GM23338 (cell line): ENCODE data around the gene NBDY. TPM values are rescaled to one million over a fixed set of nuclear protein-coding genes. Genes with fewer than 3 reads are reported as not detected.

Experiments used
- ATAC-seq: fragments of 200-7000 bp; cut with Tn5 transposase; 3 replicates; pipeline ENCODE4 v1.9.1; 2020
- DNase-seq: peaks from one replicate; pipeline ENCODE4 v3.0.0-alpha.2; 2015; ENCODE audit warnings: low spot score
- H2AFZ ChIP-seq: fragments of 200-600 bp; sonication (generic); 2 replicates; pipeline ENCODE4 v1.8.0; 2016; ENCODE audit warnings: antibody characterized with exemption, mild to moderate bottlenecking, moderate library complexity
- H3F3A ChIP-seq: fragments of 200-600 bp; sonication (generic); replicated peaks from 2 replicates; pipeline ENCODE4 v1.8.0; 2017; ENCODE audit warnings: antibody characterized with exemption, mixed run types, low read depth
- H3K27ac ChIP-seq: fragments of 200-600 bp; sonication (generic); 2 replicates; pipeline ENCODE4 v1.6.1; 2016; ENCODE audit warnings: low read depth
- H3K27me3 ChIP-seq: fragments of 200-600 bp; sonication (generic); 2 replicates; pipeline ENCODE4 v1.8.0; 2016; ENCODE audit warnings: mild to moderate bottlenecking, mixed run types, moderate library complexity; ENCODE audit not compliant: insufficient read depth
- H3K36me3 ChIP-seq: fragments of 200-600 bp; sonication (generic); 2 replicates; pipeline ENCODE4 v1.8.0; 2016; ENCODE audit warnings: mild to moderate bottlenecking; ENCODE audit not compliant: insufficient read depth
- H3K4me1 ChIP-seq: fragments of 200-600 bp; sonication (generic); 2 replicates; pipeline ENCODE4 v1.8.0; 2016; ENCODE audit warnings: mild to moderate bottlenecking, moderate library complexity; ENCODE audit not compliant: insufficient read depth
- H3K4me2 ChIP-seq: fragments of 200-600 bp; sonication (generic); 2 replicates; pipeline ENCODE4 v1.7.1; 2017; ENCODE audit warnings: mixed run types
- H3K4me3 ChIP-seq: fragments of 200-600 bp; sonication (generic); 2 replicates; pipeline ENCODE4 v1.6.1; 2016; ENCODE audit warnings: mixed run types
- H3K79me2 ChIP-seq: fragments of 200-600 bp; sonication (generic); replicated peaks from 2 replicates; pipeline ENCODE4 v1.8.0; 2017; ENCODE audit warnings: mild to moderate bottlenecking; ENCODE audit not compliant: insufficient read depth
- H3K9me2 ChIP-seq: fragments of 200-600 bp; sonication (generic); 2 replicates; pipeline ENCODE4 v1.8.0; 2017; ENCODE audit not compliant: insufficient read depth
- H4K20me1 ChIP-seq: fragments of 200-600 bp; sonication (generic); replicated peaks from 2 replicates; pipeline ENCODE4 v1.8.0; 2017; ENCODE audit warnings: mild to moderate bottlenecking; ENCODE audit not compliant: insufficient read depth
- H3K27ac Mint-ChIP-seq: 2 replicates; pipeline ENCODE4 v1.8.0; 2020; ENCODE audit warnings: inconsistent platforms, mild to moderate bottlenecking, moderate library complexity, mixed read lengths
- H3K27me3 Mint-ChIP-seq: 3 replicates; pipeline ENCODE4 v1.8.0; 2022; ENCODE audit warnings: low read depth, mild to moderate bottlenecking, moderate library complexity, mixed read lengths, inconsistent platforms; ENCODE audit not compliant: insufficient read depth, poor library complexity
- H3K36me3 Mint-ChIP-seq: 3 replicates; pipeline ENCODE4 v1.8.0; 2021; ENCODE audit warnings: low read depth, mild to moderate bottlenecking, inconsistent platforms, moderate library complexity, mixed read lengths
- H3K4me1 Mint-ChIP-seq: 3 replicates; pipeline ENCODE4 v1.8.0; 2020; ENCODE audit warnings: mild to moderate bottlenecking, inconsistent platforms, mixed read lengths
- H3K4me3 Mint-ChIP-seq: 3 replicates; pipeline ENCODE4 v1.8.0; 2021; ENCODE audit warnings: moderate library complexity, mild to moderate bottlenecking, inconsistent platforms, mixed read lengths
- H3K9me3 Mint-ChIP-seq: 3 replicates; pipeline ENCODE4 v1.8.0; 2020; ENCODE audit warnings: moderate library complexity, mild to moderate bottlenecking, inconsistent platforms, mixed read lengths
- CREB1 ChIP-seq: fragments of 250-450 bp; sonication (Bioruptor Pico); IDR thresholded peaks from 2 replicates; pipeline ENCODE4 v1.5.0; 2020; ENCODE audit warnings: low read depth, mild to moderate bottlenecking, moderate library complexity
- EZH2 ChIP-seq: fragments of 200-600 bp; sonication (generic); IDR thresholded peaks from one replicate; pipeline ENCODE4 v1.8.0; 2017; ENCODE audit warnings: antibody characterized with exemption, mild to moderate bottlenecking, low read depth; ENCODE audit not compliant: unreplicated experiment
- EZH2phosphoT487 ChIP-seq: fragments of 200-600 bp; sonication (generic); IDR thresholded peaks from one replicate; pipeline ENCODE4 v1.8.1; 2018; ENCODE audit warnings: antibody characterized with exemption; ENCODE audit not compliant: unreplicated experiment
- JUNB ChIP-seq: IDR thresholded peaks from one replicate; pipeline ENCODE4 v1.6.1; 2016; ENCODE audit warnings: antibody characterized with exemption; ENCODE audit not compliant: unreplicated experiment
- NANOG ChIP-seq: IDR thresholded peaks from 2 replicates; pipeline ENCODE4 v1.6.1; 2016; ENCODE audit warnings: antibody characterized with exemption, borderline replicate concordance
- POLR2AphosphoS5 ChIP-seq: IDR thresholded peaks from 2 replicates; pipeline ENCODE4 v1.6.1; 2016; ENCODE audit warnings: antibody characterized with exemption, low read depth
- STAT1 ChIP-seq: IDR thresholded peaks from one replicate; pipeline ENCODE4 v1.6.1; 2016; ENCODE audit warnings: antibody characterized with exemption; ENCODE audit not compliant: unreplicated experiment
- ZNF114 ChIP-seq: fragments of 250-450 bp; sonication (Bioruptor Pico); IDR thresholded peaks from 2 replicates; pipeline ENCODE4 v1.5.0; 2020; ENCODE audit warnings: mild to moderate bottlenecking, moderate library complexity
- ZNF331 ChIP-seq: fragments of 250-450 bp; sonication (Bioruptor Pico); IDR thresholded peaks from 2 replicates; pipeline ENCODE4 v1.5.0; 2020; ENCODE audit warnings: low read depth, mild to moderate bottlenecking, moderate library complexity
- polyA plus RNA-seq: library from polyadenylated mRNA; unstranded; fragments of >200 nt; fragmentation: Nextera tagmentation; extraction: Ambion mirVana; gene quantifications from 2 replicates; pipeline ENCODE4 v1.2.1, GENCODE V29; 2016
- total RNA-seq: library from RNA; depleted of rRNA; stranded (reverse); fragments of >200 nt; shearing (Covaris generic); gene quantifications from 2 replicates; pipeline ENCODE4 v1.2.3, GENCODE V29; 2014
- TF ChIP-seq, protein P1 (sequence below), 2 experiments: fragments of 200-600 bp in 1 of 2; sonication (generic) in 1 of 2; conservative IDR thresholded peaks; 2 replicates each; pipeline versions ENCODE4 v1.5.1 to v1.6.1; 2016 to 2017; ENCODE audit warnings: antibody characterized with exemption in 2 of 2, low read depth in 2 of 2, mild to moderate bottlenecking in 2 of 2, moderate library complexity in 1 of 2
- TF ChIP-seq, protein P2 (sequence below): IDR thresholded peaks from one replicate; pipeline ENCODE4 v1.6.1; 2018; ENCODE audit warnings: antibody characterized with exemption; ENCODE audit not compliant: unreplicated experiment
- TF ChIP-seq, protein P3 (sequence below): IDR thresholded peaks from 2 replicates; pipeline ENCODE4 v1.6.1; 2016; ENCODE audit warnings: antibody characterized with exemption
- TF ChIP-seq, protein P4 (sequence below): fragments of 250-450 bp; sonication (Bioruptor Pico); IDR thresholded peaks from 2 replicates; pipeline ENCODE4 v1.5.0; 2020; ENCODE audit warnings: mild to moderate bottlenecking, moderate library complexity

Gene NBDY
- total and polyA plus RNA-seq, 2 experiments from 2014 or later, result 9.6 to 206 TPM

DNA sequence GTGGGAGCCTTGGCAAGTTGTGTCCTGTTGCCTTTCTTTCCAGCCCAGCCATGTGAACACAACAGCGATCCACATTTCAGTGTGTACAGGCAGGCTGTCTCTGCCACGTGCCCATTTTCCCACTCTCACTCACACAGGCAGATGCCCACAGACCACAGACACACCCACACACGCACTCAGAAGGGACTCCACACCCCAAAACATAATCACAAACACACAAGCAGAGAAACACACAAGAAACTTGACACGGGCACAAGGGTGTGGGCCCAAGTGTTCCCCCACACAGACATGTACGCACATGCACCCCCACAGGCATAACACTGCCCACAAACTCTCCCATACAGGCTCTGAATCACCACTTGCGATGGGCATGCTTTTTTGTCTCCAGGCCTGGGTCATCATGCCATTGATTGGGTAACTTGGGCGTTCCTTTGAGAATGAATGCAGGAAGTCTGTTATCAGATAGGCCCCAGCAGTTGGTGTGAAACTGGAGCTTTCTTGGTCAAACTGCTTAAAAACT is 84.3 kb downstream of the NBDY start:
- H2AFZ ChIP-seq, result no peak overlapping the region
- no peak overlapping the region for H3K4me2 ChIP-seq
- H3K27ac Mint-ChIP-seq, result no peak overlapping the region

More for the DNA sequence above, 84.3 kb downstream of the NBDY start:
- Histone ChIP-seq H3K27me3 (no peaks in the 10 kb centered on the region), H3K79me2 (peaks cover 18% of the 10 kb centered on the region), H3K27ac (no peak overlapping the region), H3K4me1 (no peaks in the 10 kb centered on the region), H3K4me3 (no peak overlapping the region), H3F3A (no peaks in the 10 kb centered on the region), H4K20me1 (no peaks in the 10 kb centered on the region), H3K9me2 (no peaks in the 10 kb centered on the region), H3K36me3 (no peaks in the 10 kb centered on the region)
- DNase-seq (no peak), ATAC-seq (no peak)
- Mint-ChIP-seq H3K4me1 (peaks cover 18% of the 10 kb centered on the region; the same call in 2 of the 3 replicates), H3K27me3 (peaks cover 2% of the 10 kb centered on the region), H3K9me3 (no peaks in the 10 kb centered on the region), H3K4me3 (no peak overlapping the region), H3K36me3 (peaks cover 13% of the 10 kb centered on the region)
- TF ChIP-seq CREB1 (CRISPR knock-in tag) (no peak), ZNF331 (no peak), ZNF114 (CRISPR knock-in tag) (no peak), JUNB (no peak), POLR2AphosphoS5 (no peak), NANOG (no peak), STAT1 (no peak), EZH2 (no peak), EZH2phosphoT487 (no peak)
- TF ChIP-seq, protein P1, sequence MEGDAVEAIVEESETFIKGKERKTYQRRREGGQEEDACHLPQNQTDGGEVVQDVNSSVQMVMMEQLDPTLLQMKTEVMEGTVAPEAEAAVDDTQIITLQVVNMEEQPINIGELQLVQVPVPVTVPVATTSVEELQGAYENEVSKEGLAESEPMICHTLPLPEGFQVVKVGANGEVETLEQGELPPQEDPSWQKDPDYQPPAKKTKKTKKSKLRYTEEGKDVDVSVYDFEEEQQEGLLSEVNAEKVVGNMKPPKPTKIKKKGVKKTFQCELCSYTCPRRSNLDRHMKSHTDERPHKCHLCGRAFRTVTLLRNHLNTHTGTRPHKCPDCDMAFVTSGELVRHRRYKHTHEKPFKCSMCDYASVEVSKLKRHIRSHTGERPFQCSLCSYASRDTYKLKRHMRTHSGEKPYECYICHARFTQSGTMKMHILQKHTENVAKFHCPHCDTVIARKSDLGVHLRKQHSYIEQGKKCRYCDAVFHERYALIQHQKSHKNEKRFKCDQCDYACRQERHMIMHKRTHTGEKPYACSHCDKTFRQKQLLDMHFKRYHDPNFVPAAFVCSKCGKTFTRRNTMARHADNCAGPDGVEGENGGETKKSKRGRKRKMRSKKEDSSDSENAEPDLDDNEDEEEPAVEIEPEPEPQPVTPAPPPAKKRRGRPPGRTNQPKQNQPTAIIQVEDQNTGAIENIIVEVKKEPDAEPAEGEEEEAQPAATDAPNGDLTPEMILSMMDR (conservative IDR thresholded peaks at IDR 0.05; ENCODE audit: low read depth in 2 of 2), result no peak
- TF ChIP-seq, protein P2, sequence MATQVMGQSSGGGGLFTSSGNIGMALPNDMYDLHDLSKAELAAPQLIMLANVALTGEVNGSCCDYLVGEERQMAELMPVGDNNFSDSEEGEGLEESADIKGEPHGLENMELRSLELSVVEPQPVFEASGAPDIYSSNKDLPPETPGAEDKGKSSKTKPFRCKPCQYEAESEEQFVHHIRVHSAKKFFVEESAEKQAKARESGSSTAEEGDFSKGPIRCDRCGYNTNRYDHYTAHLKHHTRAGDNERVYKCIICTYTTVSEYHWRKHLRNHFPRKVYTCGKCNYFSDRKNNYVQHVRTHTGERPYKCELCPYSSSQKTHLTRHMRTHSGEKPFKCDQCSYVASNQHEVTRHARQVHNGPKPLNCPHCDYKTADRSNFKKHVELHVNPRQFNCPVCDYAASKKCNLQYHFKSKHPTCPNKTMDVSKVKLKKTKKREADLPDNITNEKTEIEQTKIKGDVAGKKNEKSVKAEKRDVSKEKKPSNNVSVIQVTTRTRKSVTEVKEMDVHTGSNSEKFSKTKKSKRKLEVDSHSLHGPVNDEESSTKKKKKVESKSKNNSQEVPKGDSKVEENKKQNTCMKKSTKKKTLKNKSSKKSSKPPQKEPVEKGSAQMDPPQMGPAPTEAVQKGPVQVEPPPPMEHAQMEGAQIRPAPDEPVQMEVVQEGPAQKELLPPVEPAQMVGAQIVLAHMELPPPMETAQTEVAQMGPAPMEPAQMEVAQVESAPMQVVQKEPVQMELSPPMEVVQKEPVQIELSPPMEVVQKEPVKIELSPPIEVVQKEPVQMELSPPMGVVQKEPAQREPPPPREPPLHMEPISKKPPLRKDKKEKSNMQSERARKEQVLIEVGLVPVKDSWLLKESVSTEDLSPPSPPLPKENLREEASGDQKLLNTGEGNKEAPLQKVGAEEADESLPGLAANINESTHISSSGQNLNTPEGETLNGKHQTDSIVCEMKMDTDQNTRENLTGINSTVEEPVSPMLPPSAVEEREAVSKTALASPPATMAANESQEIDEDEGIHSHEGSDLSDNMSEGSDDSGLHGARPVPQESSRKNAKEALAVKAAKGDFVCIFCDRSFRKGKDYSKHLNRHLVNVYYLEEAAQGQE, result no peak
- TF ChIP-seq, protein P3, sequence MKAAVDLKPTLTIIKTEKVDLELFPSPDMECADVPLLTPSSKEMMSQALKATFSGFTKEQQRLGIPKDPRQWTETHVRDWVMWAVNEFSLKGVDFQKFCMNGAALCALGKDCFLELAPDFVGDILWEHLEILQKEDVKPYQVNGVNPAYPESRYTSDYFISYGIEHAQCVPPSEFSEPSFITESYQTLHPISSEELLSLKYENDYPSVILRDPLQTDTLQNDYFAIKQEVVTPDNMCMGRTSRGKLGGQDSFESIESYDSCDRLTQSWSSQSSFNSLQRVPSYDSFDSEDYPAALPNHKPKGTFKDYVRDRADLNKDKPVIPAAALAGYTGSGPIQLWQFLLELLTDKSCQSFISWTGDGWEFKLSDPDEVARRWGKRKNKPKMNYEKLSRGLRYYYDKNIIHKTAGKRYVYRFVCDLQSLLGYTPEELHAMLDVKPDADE, result no peak
- TF ChIP-seq, protein P4, sequence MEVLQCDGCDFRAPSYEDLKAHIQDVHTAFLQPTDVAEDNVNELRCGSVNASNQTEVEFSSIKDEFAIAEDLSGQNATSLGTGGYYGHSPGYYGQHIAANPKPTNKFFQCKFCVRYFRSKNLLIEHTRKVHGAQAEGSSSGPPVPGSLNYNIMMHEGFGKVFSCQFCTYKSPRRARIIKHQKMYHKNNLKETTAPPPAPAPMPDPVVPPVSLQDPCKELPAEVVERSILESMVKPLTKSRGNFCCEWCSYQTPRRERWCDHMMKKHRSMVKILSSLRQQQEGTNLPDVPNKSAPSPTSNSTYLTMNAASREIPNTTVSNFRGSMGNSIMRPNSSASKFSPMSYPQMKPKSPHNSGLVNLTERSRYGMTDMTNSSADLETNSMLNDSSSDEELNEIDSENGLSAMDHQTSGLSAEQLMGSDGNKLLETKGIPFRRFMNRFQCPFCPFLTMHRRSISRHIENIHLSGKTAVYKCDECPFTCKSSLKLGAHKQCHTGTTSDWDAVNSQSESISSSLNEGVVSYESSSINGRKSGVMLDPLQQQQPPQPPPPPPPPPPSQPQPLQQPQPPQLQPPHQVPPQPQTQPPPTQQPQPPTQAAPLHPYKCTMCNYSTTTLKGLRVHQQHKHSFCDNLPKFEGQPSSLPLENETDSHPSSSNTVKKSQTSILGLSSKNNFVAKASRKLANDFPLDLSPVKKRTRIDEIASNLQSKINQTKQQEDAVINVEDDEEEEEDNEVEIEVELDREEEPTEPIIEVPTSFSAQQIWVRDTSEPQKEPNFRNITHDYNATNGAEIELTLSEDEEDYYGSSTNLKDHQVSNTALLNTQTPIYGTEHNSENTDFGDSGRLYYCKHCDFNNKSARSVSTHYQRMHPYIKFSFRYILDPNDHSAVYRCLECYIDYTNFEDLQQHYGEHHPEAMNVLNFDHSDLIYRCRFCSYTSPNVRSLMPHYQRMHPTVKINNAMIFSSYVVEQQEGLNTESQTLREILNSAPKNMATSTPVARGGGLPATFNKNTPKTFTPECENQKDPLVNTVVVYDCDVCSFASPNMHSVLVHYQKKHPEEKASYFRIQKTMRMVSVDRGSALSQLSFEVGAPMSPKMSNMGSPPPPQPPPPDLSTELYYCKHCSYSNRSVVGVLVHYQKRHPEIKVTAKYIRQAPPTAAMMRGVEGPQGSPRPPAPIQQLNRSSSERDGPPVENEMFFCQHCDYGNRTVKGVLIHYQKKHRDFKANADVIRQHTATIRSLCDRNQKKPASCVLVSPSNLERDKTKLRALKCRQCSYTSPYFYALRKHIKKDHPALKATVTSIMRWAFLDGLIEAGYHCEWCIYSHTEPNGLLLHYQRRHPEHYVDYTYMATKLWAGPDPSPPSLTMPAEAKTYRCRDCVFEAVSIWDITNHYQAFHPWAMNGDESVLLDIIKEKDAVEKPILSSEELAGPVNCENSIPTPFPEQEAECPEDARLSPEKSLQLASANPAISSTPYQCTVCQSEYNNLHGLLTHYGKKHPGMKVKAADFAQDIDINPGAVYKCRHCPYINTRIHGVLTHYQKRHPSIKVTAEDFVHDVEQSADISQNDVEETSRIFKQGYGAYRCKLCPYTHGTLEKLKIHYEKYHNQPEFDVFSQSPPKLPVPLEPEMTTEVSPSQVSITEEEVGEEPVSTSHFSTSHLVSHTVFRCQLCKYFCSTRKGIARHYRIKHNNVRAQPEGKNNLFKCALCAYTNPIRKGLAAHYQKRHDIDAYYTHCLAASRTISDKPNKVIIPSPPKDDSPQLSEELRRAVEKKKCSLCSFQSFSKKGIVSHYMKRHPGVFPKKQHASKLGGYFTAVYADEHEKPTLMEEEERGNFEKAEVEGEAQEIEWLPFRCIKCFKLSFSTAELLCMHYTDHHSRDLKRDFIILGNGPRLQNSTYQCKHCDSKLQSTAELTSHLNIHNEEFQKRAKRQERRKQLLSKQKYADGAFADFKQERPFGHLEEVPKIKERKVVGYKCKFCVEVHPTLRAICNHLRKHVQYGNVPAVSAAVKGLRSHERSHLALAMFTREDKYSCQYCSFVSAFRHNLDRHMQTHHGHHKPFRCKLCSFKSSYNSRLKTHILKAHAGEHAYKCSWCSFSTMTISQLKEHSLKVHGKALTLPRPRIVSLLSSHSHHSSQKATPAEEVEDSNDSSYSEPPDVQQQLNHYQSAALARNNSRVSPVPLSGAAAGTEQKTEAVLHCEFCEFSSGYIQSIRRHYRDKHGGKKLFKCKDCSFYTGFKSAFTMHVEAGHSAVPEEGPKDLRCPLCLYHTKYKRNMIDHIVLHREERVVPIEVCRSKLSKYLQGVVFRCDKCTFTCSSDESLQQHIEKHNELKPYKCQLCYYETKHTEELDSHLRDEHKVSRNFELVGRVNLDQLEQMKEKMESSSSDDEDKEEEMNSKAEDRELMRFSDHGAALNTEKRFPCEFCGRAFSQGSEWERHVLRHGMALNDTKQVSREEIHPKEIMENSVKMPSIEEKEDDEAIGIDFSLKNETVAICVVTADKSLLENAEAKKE, result no peak
